Panc1 (cell line): ENCODE data around the gene PDE10A. TPM values are rescaled to one million over a fixed set of nuclear protein-coding genes. Genes with fewer than 3 reads are reported as not detected.

Experiments used
- ATAC-seq: fragments of 200-7000 bp; cut with Tn5 transposase; 2 replicates; pipeline ENCODE4 v1.9.1; 2020; ENCODE audit warnings: mild to moderate bottlenecking, moderate library complexity
- BruUV-seq: library from RNA; stranded (reverse); fragments of 400-500 nt; replicated peaks from 2 replicates; lab custom pipeline; 2021; lab: Mats Ljungman, UMichigan
- CTCF ChIA-PET: fragments of 300-600 bp; sonication (Branson Sonifier 250); formaldehyde crosslinking; loops from one replicate; lab custom pipeline; 2022; ENCODE audit warnings: antibody characterized with exemption; lab: Charles Lee
- POLR2A ChIA-PET: fragments of 300-600 bp; sonication (Branson Sonifier 250); formaldehyde crosslinking; loops from one replicate; lab custom pipeline; 2022; ENCODE audit warnings: antibody characterized with exemption; lab: Charles Lee
- DNase-seq: peaks from one replicate; pipeline ENCODE4 v3.0.0-alpha.2; 2010; ENCODE audit warnings: low read depth, low spot score
- H3K27ac ChIP-seq: 2 replicates; pipeline ENCODE4 v1.5.1; 2011; ENCODE audit warnings: mild to moderate bottlenecking, low read length, inconsistent platforms
- H3K27me3 ChIP-seq: fragments of 200-500 bp; sonication (Bioruptor generic); 2 replicates; pipeline ENCODE4 v1.6.0; 2014; ENCODE audit warnings: low read length, inconsistent platforms; ENCODE audit not compliant: control insufficient read depth, insufficient read depth
- H3K36me3 ChIP-seq: fragments of 200-500 bp; sonication (Bioruptor generic); 2 replicates; pipeline ENCODE4 v1.5.1; 2014; ENCODE audit warnings: inconsistent platforms, mild to moderate bottlenecking, low read length, moderate library complexity; ENCODE audit not compliant: control insufficient read depth, insufficient read depth
- H3K4me1 ChIP-seq: 2 replicates; pipeline ENCODE4 v1.5.1; 2011; ENCODE audit warnings: inconsistent platforms, mild to moderate bottlenecking, low read length, moderate library complexity; ENCODE audit not compliant: control insufficient read depth, insufficient read depth
- H3K4me3 ChIP-seq, 2 experiments: 2 replicates each; pipeline ENCODE4 v1.5.1; 2011 to 2012; ENCODE audit warnings: low read depth in 2 of 2, low read length in 2 of 2, mild to moderate bottlenecking in 2 of 2, inconsistent platforms in 1 of 2, moderate library complexity in 1 of 2
- H3K9me3 ChIP-seq: fragments of 200-500 bp; sonication (Bioruptor generic); 2 replicates; pipeline ENCODE4 v1.5.1; 2014; ENCODE audit warnings: low read depth, mild to moderate bottlenecking, inconsistent platforms, low read length, moderate library complexity; ENCODE audit not compliant: control insufficient read depth, insufficient read depth
- POLR2AphosphoS5 ChIP-seq: IDR thresholded peaks from 2 replicates; pipeline ENCODE4 v1.6.1; 2012; ENCODE audit warnings: mild to moderate bottlenecking, low read depth, low read length, moderate library complexity
- SIN3A ChIP-seq: IDR thresholded peaks from 2 replicates; pipeline ENCODE4 v1.6.1; 2012; ENCODE audit warnings: low read depth, mild to moderate bottlenecking, low read length, moderate library complexity, borderline replicate concordance; ENCODE audit not compliant: insufficient read depth
- TCF7L2 ChIP-seq: IDR thresholded peaks from 2 replicates; pipeline ENCODE4 v1.6.1; 2011; ENCODE audit warnings: mild to moderate bottlenecking, low read depth, low read length, inconsistent platforms
- in situ Hi-C: cut with HindIII; loops from 2 replicates; pipeline ENCODE4 v1.10.0; 2016; ENCODE audit warnings: low sequenced_read_pairs, low pct_unique_long_range_greater_than_20kb
- intact Hi-C: fragments of 100-400 bp; cut with micrococcal nuclease; formaldehyde crosslinking; loops from one replicate; pipeline ENCODE4 v1.10.0; 2022; ENCODE audit not compliant: unreplicated experiment
- total RNA-seq: library from RNA; stranded (reverse); gene quantifications from one replicate; pipeline ENCODE4 v1.2.1, GENCODE V29; 2021; ENCODE audit not compliant: unreplicated experiment
- TF ChIP-seq, protein P1 (sequence below), 2 experiments: IDR thresholded peaks; 2 replicates each; pipeline ENCODE4 v1.6.1; 2011 to 2012; ENCODE audit warnings: low read depth in 2 of 2, control low read depth in 1 of 2, low read length in 1 of 2, mild to moderate bottlenecking in 1 of 2, moderate library complexity in 1 of 2; ENCODE audit not compliant: insufficient read depth in 1 of 2
- TF ChIP-seq, protein P2 (sequence below): fragments of 450-650 bp; IDR thresholded peaks from 2 replicates; pipeline ENCODE4 v1.5.1; 2017; ENCODE audit warnings: mild to moderate bottlenecking

PDE10A gene
- total RNA-seq, 1 experiment from 2014 or later, result 27.8 TPM

DNA sequence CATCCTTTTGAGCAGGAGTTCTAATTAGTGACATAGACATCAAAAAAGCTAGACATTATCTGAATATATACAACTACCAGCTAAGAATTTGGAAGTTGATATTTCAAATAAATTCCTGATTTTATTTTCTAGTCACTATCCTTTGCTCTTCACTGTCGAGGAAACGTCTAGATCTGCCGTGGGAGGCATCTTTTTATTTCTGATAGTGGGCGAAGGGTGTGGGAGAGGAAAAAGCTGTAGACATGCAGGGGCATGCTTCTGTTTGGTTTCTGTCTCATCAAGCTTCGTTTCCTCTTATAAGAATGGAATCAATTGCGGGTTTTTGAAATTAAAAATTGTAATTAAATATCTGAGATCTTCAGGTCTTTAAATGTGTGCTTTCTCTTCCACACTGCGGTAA lies 337.4 kb downstream of the PDE10A start:
- ChIA-PET POLR2A (no interaction called here), CTCF (no interaction called here)
- DNase-seq, result no peak
- Histone ChIP-seq H3K9me3 (peaks cover 6% of the 10 kb centered on the region; the same call in 1 of the 2 replicates), H3K4me1 (no peaks in the 10 kb centered on the region), H3K27me3 (no peaks in the 10 kb centered on the region), H3K27ac (no peak overlapping the region), H3K36me3 (no peaks in the 10 kb centered on the region; the same call in 1 of the 2 replicates), H3K4me3 (no peak overlapping the region)
- TF ChIP-seq POLR2AphosphoS5 (no peak), SIN3A (no peak)
- no peak for ATAC-seq
- in situ Hi-C loops, result no loop called here
- intact Hi-C loops, result no loop called here
- no TSS peak for BruUV-seq

DNA sequence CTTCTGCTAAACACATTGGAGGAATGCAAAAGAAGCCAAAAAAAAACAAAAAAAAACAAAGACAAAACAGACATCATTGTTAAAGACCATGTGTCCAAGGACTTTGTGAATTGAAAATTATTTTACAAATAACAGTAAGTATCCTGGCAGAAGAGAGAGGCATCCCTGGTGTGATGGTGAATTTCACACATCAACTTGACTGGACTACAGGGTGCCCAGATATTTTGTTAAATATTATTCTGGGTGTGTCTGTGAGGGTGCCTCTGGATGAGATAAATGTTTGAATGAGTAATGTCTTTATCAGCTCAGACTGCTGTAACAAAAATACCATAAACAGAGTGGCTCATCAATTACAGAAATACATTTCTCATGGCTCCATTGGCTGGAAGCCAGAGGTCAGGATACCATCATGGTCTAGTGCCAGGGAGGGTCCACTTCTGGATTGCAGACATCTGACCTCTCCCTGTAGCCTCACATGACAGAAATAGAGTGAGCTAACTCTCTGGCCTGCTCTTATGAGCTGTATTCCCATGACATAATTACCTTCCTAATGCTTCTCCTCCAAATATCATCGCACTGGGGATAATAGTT lies 341.4 kb downstream of the PDE10A start:
- no peak for DNase-seq
- no TSS peak for BruUV-seq
- Histone ChIP-seq H3K9me3 (peaks cover 10% of the 10 kb centered on the region; the same call in 1 of the 2 replicates), H3K27ac (no peak overlapping the region), H3K27me3 (no peaks in the 10 kb centered on the region), H3K4me3 (no peak overlapping the region), H3K4me1 (no peaks in the 10 kb centered on the region), H3K36me3 (no peaks in the 10 kb centered on the region)
- in situ Hi-C loops, result no loop called here
- TF ChIP-seq, protein P1, sequence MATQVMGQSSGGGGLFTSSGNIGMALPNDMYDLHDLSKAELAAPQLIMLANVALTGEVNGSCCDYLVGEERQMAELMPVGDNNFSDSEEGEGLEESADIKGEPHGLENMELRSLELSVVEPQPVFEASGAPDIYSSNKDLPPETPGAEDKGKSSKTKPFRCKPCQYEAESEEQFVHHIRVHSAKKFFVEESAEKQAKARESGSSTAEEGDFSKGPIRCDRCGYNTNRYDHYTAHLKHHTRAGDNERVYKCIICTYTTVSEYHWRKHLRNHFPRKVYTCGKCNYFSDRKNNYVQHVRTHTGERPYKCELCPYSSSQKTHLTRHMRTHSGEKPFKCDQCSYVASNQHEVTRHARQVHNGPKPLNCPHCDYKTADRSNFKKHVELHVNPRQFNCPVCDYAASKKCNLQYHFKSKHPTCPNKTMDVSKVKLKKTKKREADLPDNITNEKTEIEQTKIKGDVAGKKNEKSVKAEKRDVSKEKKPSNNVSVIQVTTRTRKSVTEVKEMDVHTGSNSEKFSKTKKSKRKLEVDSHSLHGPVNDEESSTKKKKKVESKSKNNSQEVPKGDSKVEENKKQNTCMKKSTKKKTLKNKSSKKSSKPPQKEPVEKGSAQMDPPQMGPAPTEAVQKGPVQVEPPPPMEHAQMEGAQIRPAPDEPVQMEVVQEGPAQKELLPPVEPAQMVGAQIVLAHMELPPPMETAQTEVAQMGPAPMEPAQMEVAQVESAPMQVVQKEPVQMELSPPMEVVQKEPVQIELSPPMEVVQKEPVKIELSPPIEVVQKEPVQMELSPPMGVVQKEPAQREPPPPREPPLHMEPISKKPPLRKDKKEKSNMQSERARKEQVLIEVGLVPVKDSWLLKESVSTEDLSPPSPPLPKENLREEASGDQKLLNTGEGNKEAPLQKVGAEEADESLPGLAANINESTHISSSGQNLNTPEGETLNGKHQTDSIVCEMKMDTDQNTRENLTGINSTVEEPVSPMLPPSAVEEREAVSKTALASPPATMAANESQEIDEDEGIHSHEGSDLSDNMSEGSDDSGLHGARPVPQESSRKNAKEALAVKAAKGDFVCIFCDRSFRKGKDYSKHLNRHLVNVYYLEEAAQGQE (IDR thresholded peaks at IDR 0.05; ENCODE audit: insufficient read depth in 1 of 2, low read depth in 2 of 2, low read length in 1 of 2), result no peak
- TF ChIP-seq, protein P2, sequence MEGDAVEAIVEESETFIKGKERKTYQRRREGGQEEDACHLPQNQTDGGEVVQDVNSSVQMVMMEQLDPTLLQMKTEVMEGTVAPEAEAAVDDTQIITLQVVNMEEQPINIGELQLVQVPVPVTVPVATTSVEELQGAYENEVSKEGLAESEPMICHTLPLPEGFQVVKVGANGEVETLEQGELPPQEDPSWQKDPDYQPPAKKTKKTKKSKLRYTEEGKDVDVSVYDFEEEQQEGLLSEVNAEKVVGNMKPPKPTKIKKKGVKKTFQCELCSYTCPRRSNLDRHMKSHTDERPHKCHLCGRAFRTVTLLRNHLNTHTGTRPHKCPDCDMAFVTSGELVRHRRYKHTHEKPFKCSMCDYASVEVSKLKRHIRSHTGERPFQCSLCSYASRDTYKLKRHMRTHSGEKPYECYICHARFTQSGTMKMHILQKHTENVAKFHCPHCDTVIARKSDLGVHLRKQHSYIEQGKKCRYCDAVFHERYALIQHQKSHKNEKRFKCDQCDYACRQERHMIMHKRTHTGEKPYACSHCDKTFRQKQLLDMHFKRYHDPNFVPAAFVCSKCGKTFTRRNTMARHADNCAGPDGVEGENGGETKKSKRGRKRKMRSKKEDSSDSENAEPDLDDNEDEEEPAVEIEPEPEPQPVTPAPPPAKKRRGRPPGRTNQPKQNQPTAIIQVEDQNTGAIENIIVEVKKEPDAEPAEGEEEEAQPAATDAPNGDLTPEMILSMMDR, result no peak
- TF ChIP-seq POLR2AphosphoS5 (no peak), SIN3A (no peak), TCF7L2 (no peak)
- intact Hi-C loops, result no loop called here
- ChIA-PET POLR2A (no interaction called here), CTCF (no interaction called here)
- no peak for ATAC-seq

DNA sequence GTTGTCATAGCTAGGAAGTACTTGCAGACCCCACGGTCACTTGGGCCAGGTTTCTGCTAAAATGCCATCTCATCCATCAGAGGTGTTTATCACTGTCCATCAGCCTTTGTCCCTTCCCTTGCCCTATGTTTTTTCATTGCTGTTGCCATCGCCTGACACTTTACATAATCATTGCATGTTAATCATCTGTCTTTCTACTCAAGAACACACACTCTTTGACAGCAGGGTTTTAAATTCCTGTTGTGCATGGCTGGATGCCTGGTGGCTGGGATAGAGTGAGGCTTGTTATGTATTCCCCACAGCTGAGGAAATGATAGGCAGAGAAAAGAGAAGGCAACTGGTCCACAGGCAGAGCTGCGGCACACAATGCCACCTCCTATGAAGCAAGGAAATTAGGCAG lies 341.9 kb downstream of the PDE10A start:
- no peaks in the 10 kb centered on the region for H3K4me1 ChIP-seq
- no peaks in the 10 kb centered on the region for H3K27me3 ChIP-seq
- no peak overlapping the region for H3K4me3 ChIP-seq
- in situ Hi-C loops, result no loop called here
- no peak overlapping the region for H3K27ac ChIP-seq
- ATAC-seq (no peak), DNase-seq (no peak)
- CTCF ChIA-PET, result no interaction called here
- no peaks in the 10 kb centered on the region for H3K36me3 ChIP-seq
- no TSS peak for BruUV-seq
- TF ChIP-seq TCF7L2 (no peak), POLR2AphosphoS5 (no peak), SIN3A (no peak)
- TF ChIP-seq, protein P2, result no peak
- TF ChIP-seq, protein P1 (IDR thresholded peaks at IDR 0.05; ENCODE audit: insufficient read depth in 1 of 2, low read depth in 2 of 2, low read length in 1 of 2), result no peak
- H3K9me3 ChIP-seq, result peaks cover 10% of the 10 kb centered on the region; the same call in 1 of the 2 replicates
- intact Hi-C loops, result no loop called here
- POLR2A ChIA-PET, result no interaction called here
